IMR-90 (cell line): ENCODE results near the gene LRRTM4. TPM values are rescaled to one million over a fixed set of nuclear protein-coding genes. Genes with fewer than 3 reads are reported as not detected.

ENCODE experiments used
- ATAC-seq: fragments of 200-7000 bp; cut with Tn5 transposase; 2 replicates; pipeline ENCODE4 v1.9.1; 2020; ENCODE audit warnings: low read depth, mild to moderate bottlenecking, moderate library complexity
- BruUV-seq: library from RNA; stranded (reverse); fragments of 400-500 nt; replicated peaks from 2 replicates; lab custom pipeline; 2021; lab: Mats Ljungman, UMichigan
- CTCF ChIA-PET: fragments of 300-600 bp; formaldehyde crosslinking; extraction: SDS; loops from one replicate; lab custom pipeline; 2021; ENCODE audit warnings: antibody characterized with exemption; lab: Yijun Ruan, JAX
- POLR2A ChIA-PET: fragments of 300-600 bp; sonication (Branson Sonifier 250); formaldehyde crosslinking; loops from one replicate; lab custom pipeline; 2022; ENCODE audit warnings: antibody characterized with exemption; ENCODE audit not compliant: unreplicated experiment; lab: Charles Lee
- DNase-seq: peaks from one replicate; pipeline ENCODE4 v3.0.0; 2013
- H2AFZ ChIP-seq: replicated peaks from 2 replicates; pipeline ENCODE3; 2013; ENCODE audit warnings: low read length, mild to moderate bottlenecking; ENCODE audit not compliant: poor library complexity
- H2AK5ac ChIP-seq: 2 replicates; pipeline ENCODE4 v1.6.1; 2013; ENCODE audit warnings: low read depth, low read length, inconsistent platforms
- H2AK9ac ChIP-seq: replicated peaks from 2 replicates; pipeline ENCODE3; 2013; ENCODE audit warnings: mild to moderate bottlenecking, low read depth, low read length, moderate library complexity; ENCODE audit not compliant: poor library complexity
- H2BK120ac ChIP-seq: 2 replicates; pipeline ENCODE4 v1.6.1; 2013; ENCODE audit warnings: low read depth, low read length, inconsistent platforms
- H2BK15ac ChIP-seq: 3 replicates; pipeline ENCODE4 v1.6.1; 2013; ENCODE audit warnings: low read depth, low read length, inconsistent platforms
- H2BK20ac ChIP-seq: 2 replicates; pipeline ENCODE4 v1.6.1; 2013; ENCODE audit warnings: low read depth, mild to moderate bottlenecking, inconsistent platforms, low read length, moderate library complexity
- H2BK5ac ChIP-seq: 2 replicates; pipeline ENCODE4 v1.6.1; 2013; ENCODE audit warnings: mild to moderate bottlenecking, low read depth, low read length, inconsistent platforms; ENCODE audit not compliant: poor library complexity, severe bottlenecking
- H3K14ac ChIP-seq: replicated peaks from 2 replicates; pipeline ENCODE4 v1.6.1; 2013; ENCODE audit warnings: low read depth, low read length, inconsistent platforms
- H3K18ac ChIP-seq: 2 replicates; pipeline ENCODE4 v1.6.1; 2013; ENCODE audit warnings: low read depth, low read length, control low read depth
- H3K23ac ChIP-seq: 2 replicates; pipeline ENCODE4 v1.6.1; 2013; ENCODE audit warnings: low read depth, low read length, inconsistent platforms
- H3K27ac ChIP-seq: 2 replicates; pipeline ENCODE4 v1.5.1; 2013; ENCODE audit warnings: mild to moderate bottlenecking, control low read depth, low read length; ENCODE audit not compliant: insufficient read depth
- H3K27me3 ChIP-seq: 2 replicates; pipeline ENCODE4 v1.6.1; 2013; ENCODE audit warnings: low read length; ENCODE audit not compliant: control insufficient read depth, insufficient read depth
- H3K36me3 ChIP-seq: 2 replicates; pipeline ENCODE4 v1.6.1; 2013; ENCODE audit warnings: low read length, mixed read lengths; ENCODE audit not compliant: control insufficient read depth, insufficient read depth
- H3K4ac ChIP-seq: 2 replicates; pipeline ENCODE4 v1.6.1; 2013; ENCODE audit warnings: low read depth, low read length, inconsistent platforms
- H3K4me1 ChIP-seq: 2 replicates; pipeline ENCODE4 v1.6.1; 2013; ENCODE audit warnings: low read length, mixed read lengths; ENCODE audit not compliant: control insufficient read depth, insufficient read depth
- H3K4me2 ChIP-seq: 2 replicates; pipeline ENCODE4 v1.6.1; 2013; ENCODE audit warnings: low read depth, mild to moderate bottlenecking, control low read depth, low read length, moderate library complexity
- H3K4me3 ChIP-seq: 2 replicates; pipeline ENCODE4 v1.5.1; 2013; ENCODE audit warnings: low read depth, mild to moderate bottlenecking, control low read depth, low read length, moderate library complexity; ENCODE audit not compliant: insufficient read depth
- H3K56ac ChIP-seq: 2 replicates; pipeline ENCODE4 v1.6.1; 2013; ENCODE audit warnings: low read length, inconsistent platforms; ENCODE audit not compliant: insufficient read depth; ENCODE audit errors: extremely low read depth
- H3K79me1 ChIP-seq, 2 experiments: 2 replicates each; pipeline ENCODE4 v1.6.1; 2013; ENCODE audit warnings: low read length in 2 of 2, inconsistent platforms in 1 of 2, low read depth in 1 of 2
- H3K9ac ChIP-seq: 2 replicates; pipeline ENCODE4 v1.6.1; 2013; ENCODE audit warnings: low read depth, low read length, control low read depth
- H3K9me1 ChIP-seq: 2 replicates; pipeline ENCODE4 v1.6.1; 2013; ENCODE audit warnings: low read length, inconsistent platforms; ENCODE audit not compliant: insufficient read depth
- H3K9me3 ChIP-seq: 2 replicates; pipeline ENCODE4 v1.6.1; 2013; ENCODE audit warnings: low read length; ENCODE audit not compliant: control insufficient read depth, insufficient read depth
- H4K20me1 ChIP-seq: 2 replicates; pipeline ENCODE4 v1.6.1; 2013; ENCODE audit warnings: low read length, inconsistent platforms; ENCODE audit not compliant: insufficient read depth
- H4K5ac ChIP-seq: 2 replicates; pipeline ENCODE4 v1.6.1; 2013; ENCODE audit warnings: mild to moderate bottlenecking, low read depth, low read length, control low read depth
- H4K8ac ChIP-seq, 2 experiments: 2 replicates each; pipeline ENCODE4 v1.6.1; 2013; ENCODE audit warnings: low read depth in 2 of 2, low read length in 2 of 2, control low read depth in 1 of 2, inconsistent platforms in 1 of 2
- H4K91ac ChIP-seq: 2 replicates; pipeline ENCODE4 v1.6.1; 2013; ENCODE audit warnings: low read depth, low read length, inconsistent platforms; ENCODE audit not compliant: insufficient read depth
- CEBPB ChIP-seq: IDR thresholded peaks from 2 replicates; pipeline ENCODE4 v1.6.1; 2012; ENCODE audit warnings: low read depth, low read length, improper control_type of control experiment
- CHD1 ChIP-seq: IDR thresholded peaks from 2 replicates; pipeline ENCODE4 v1.6.1; 2012; ENCODE audit warnings: low read depth, low read length, improper control_type of control experiment
- NFE2L2 ChIP-seq: fragments of 150-350 bp; IDR thresholded peaks from 2 replicates; pipeline ENCODE4 v1.6.1; 2016; ENCODE audit warnings: low read depth, mild to moderate bottlenecking, low read length
- POLR2A ChIP-seq: IDR thresholded peaks from 2 replicates; pipeline ENCODE4 v1.6.1; 2012; ENCODE audit warnings: mild to moderate bottlenecking, low read depth, low read length
- RCOR1 ChIP-seq: IDR thresholded peaks from 2 replicates; pipeline ENCODE4 v1.6.1; 2012; ENCODE audit warnings: mild to moderate bottlenecking, low read length, improper control_type of control experiment; ENCODE audit not compliant: insufficient replicate concordance
- USF2 ChIP-seq: fragments of 150-350 bp; IDR thresholded peaks from 2 replicates; pipeline ENCODE4 v1.6.1; 2017; ENCODE audit warnings: mild to moderate bottlenecking, antibody characterized with exemption, low read length, low read depth
- WGBS, 2 experiments: methylation state at CpG; one replicate each; pipeline versions ENCODE4 v1.1.5 to v1.1.7; 2013; ENCODE audit warnings: missing lambda C conversion rate in 2 of 2; ENCODE audit not compliant: insufficient read length in 1 of 2; ENCODE audit errors: extremely low coverage in 2 of 2; 5-methylcytosine and 5-hydroxymethylcytosine counted together
- dilution Hi-C: fragments of 300-500 bp; cut with HindIII; formaldehyde crosslinking; loops from one replicate; pipeline ENCODE4 v1.14.3; 2018; ENCODE audit warnings: low sequenced_read_pairs; ENCODE audit not compliant: unreplicated experiment
- in situ Hi-C: fragments of 300-500 bp; cut with MboI; formaldehyde crosslinking; loops from 3 replicates; pipeline ENCODE4 v1.14.3; 2019; ENCODE audit warnings: low sequenced_read_pairs, inconsistent platforms, mixed read lengths
- intact Hi-C: fragments of 100-400 bp; cut with micrococcal nuclease; formaldehyde crosslinking; loops from 2 replicates; pipeline ENCODE4 v1.10.0; 2022
- polyA plus RNA-seq, 3 experiments: library from polyadenylated mRNA; depleted of rRNA; stranded (reverse); fragments of >200 nt; gene quantifications; 2 replicates each; pipeline ENCODE4 v1.2.3, GENCODE V29; 2012; ENCODE audit warnings: low replicate concordance in 1 of 3
- total RNA-seq: library from RNA; depleted of rRNA; stranded (reverse); fragments of >200 nt; gene quantifications from 2 replicates; pipeline ENCODE4 v1.2.3, GENCODE V29; 2012

Gene LRRTM4
- total and polyA plus RNA-seq, 2 of the 4 experiments (the other 2 are of a cell fraction) = not detected

GRCh38 chr2:77193858-77194448, 328.2 kb downstream of the LRRTM4 start:
- BruUV-seq = no TSS peak
- no peak overlapping the region for H4K91ac ChIP-seq
- dilution Hi-C loops (no loop called here), in situ Hi-C loops (no loop called here), intact Hi-C loops (no loop called here)
- no peak overlapping the region for H3K9ac ChIP-seq
- H3K23ac ChIP-seq = no peak overlapping the region
- H3K9me1 ChIP-seq = no peaks in the 10 kb centered on the region
- H2AK9ac ChIP-seq = no peak overlapping the region
- no peak for TF ChIP-seq POLR2A
- TF ChIP-seq RCOR1 = no peak
- no peak for TF ChIP-seq USF2
- no peak for TF ChIP-seq NFE2L2
- TF ChIP-seq CEBPB = no peak
- TF ChIP-seq CHD1 = no peak
- H2BK120ac ChIP-seq = no peak overlapping the region
- no peak overlapping the region for H3K14ac ChIP-seq
- ChIA-PET POLR2A (no interaction called here), CTCF (interaction anchor here (0.5 kb wide), 1 partner anchor 142 kb away, joined by 3 read pairs; no protein-coding TSS in a partner anchor)
- H3K9me3 ChIP-seq = no peaks in the 10 kb centered on the region
- H3K4me2 ChIP-seq = no peak overlapping the region
- H4K5ac ChIP-seq = no peak overlapping the region
- no peak overlapping the region for H2BK5ac ChIP-seq
- H3K36me3 ChIP-seq = no peaks in the 10 kb centered on the region
- H4K20me1 ChIP-seq = no peaks in the 10 kb centered on the region
- H3K27ac ChIP-seq = no peak overlapping the region
- H4K8ac ChIP-seq = no peak overlapping the region
- no CpG with 5 or more reads among the region's 4 CpGs for WGBS, 2 experiments
- no peak overlapping the region for H2BK20ac ChIP-seq
- H2AK5ac ChIP-seq = no peak overlapping the region
- no peaks in the 10 kb centered on the region for H3K4me1 ChIP-seq
- no peak overlapping the region for H3K4me3 ChIP-seq
- H3K27me3 ChIP-seq = no peaks in the 10 kb centered on the region
- ATAC-seq = no peak
- H3K4ac ChIP-seq = no peak overlapping the region
- no peak overlapping the region for H3K56ac ChIP-seq
- no peak for DNase-seq
- H2BK15ac ChIP-seq = no peak overlapping the region
- no peaks in the 10 kb centered on the region for H3K79me1 ChIP-seq
- H2AFZ ChIP-seq = no peak overlapping the region
- H3K18ac ChIP-seq = no peak overlapping the region
